GM23338 (cell line): ENCODE results near the gene PPP6R1. TPM values are rescaled to one million over a fixed set of nuclear protein-coding genes. Genes with fewer than 3 reads are reported as not detected.
A peak's percentile ranks its signal among the peaks of the same experiment; 100 is the strongest.

Source experiments
- ATAC-seq: fragments of 200-7000 bp; cut with Tn5 transposase; 3 replicates; pipeline ENCODE4 v1.9.1; 2020
- DNase-seq: peaks from one replicate; pipeline ENCODE4 v3.0.0-alpha.2; 2015; ENCODE audit warnings: low spot score
- H2AFZ ChIP-seq: fragments of 200-600 bp; sonication (generic); 2 replicates; pipeline ENCODE4 v1.8.0; 2016; ENCODE audit warnings: antibody characterized with exemption, mild to moderate bottlenecking, moderate library complexity
- H3F3A ChIP-seq: fragments of 200-600 bp; sonication (generic); replicated peaks from 2 replicates; pipeline ENCODE4 v1.8.0; 2017; ENCODE audit warnings: antibody characterized with exemption, mixed run types, low read depth
- H3K27ac ChIP-seq: fragments of 200-600 bp; sonication (generic); 2 replicates; pipeline ENCODE4 v1.6.1; 2016; ENCODE audit warnings: low read depth
- H3K27me3 ChIP-seq: fragments of 200-600 bp; sonication (generic); 2 replicates; pipeline ENCODE4 v1.8.0; 2016; ENCODE audit warnings: mild to moderate bottlenecking, mixed run types, moderate library complexity; ENCODE audit not compliant: insufficient read depth
- H3K36me3 ChIP-seq: fragments of 200-600 bp; sonication (generic); 2 replicates; pipeline ENCODE4 v1.8.0; 2016; ENCODE audit warnings: mild to moderate bottlenecking; ENCODE audit not compliant: insufficient read depth
- H3K4me1 ChIP-seq: fragments of 200-600 bp; sonication (generic); 2 replicates; pipeline ENCODE4 v1.8.0; 2016; ENCODE audit warnings: mild to moderate bottlenecking, moderate library complexity; ENCODE audit not compliant: insufficient read depth
- H3K4me2 ChIP-seq: fragments of 200-600 bp; sonication (generic); 2 replicates; pipeline ENCODE4 v1.7.1; 2017; ENCODE audit warnings: mixed run types
- H3K4me3 ChIP-seq: fragments of 200-600 bp; sonication (generic); 2 replicates; pipeline ENCODE4 v1.6.1; 2016; ENCODE audit warnings: mixed run types
- H3K79me2 ChIP-seq: fragments of 200-600 bp; sonication (generic); replicated peaks from 2 replicates; pipeline ENCODE4 v1.8.0; 2017; ENCODE audit warnings: mild to moderate bottlenecking; ENCODE audit not compliant: insufficient read depth
- H3K9me2 ChIP-seq: fragments of 200-600 bp; sonication (generic); 2 replicates; pipeline ENCODE4 v1.8.0; 2017; ENCODE audit not compliant: insufficient read depth
- H4K20me1 ChIP-seq: fragments of 200-600 bp; sonication (generic); replicated peaks from 2 replicates; pipeline ENCODE4 v1.8.0; 2017; ENCODE audit warnings: mild to moderate bottlenecking; ENCODE audit not compliant: insufficient read depth
- H3K27ac Mint-ChIP-seq: 2 replicates; pipeline ENCODE4 v1.8.0; 2020; ENCODE audit warnings: inconsistent platforms, mild to moderate bottlenecking, moderate library complexity, mixed read lengths
- H3K27me3 Mint-ChIP-seq: 3 replicates; pipeline ENCODE4 v1.8.0; 2022; ENCODE audit warnings: low read depth, mild to moderate bottlenecking, moderate library complexity, mixed read lengths, inconsistent platforms; ENCODE audit not compliant: insufficient read depth, poor library complexity
- H3K36me3 Mint-ChIP-seq: 3 replicates; pipeline ENCODE4 v1.8.0; 2021; ENCODE audit warnings: low read depth, mild to moderate bottlenecking, inconsistent platforms, moderate library complexity, mixed read lengths
- H3K4me1 Mint-ChIP-seq: 3 replicates; pipeline ENCODE4 v1.8.0; 2020; ENCODE audit warnings: mild to moderate bottlenecking, inconsistent platforms, mixed read lengths
- H3K4me3 Mint-ChIP-seq: 3 replicates; pipeline ENCODE4 v1.8.0; 2021; ENCODE audit warnings: moderate library complexity, mild to moderate bottlenecking, inconsistent platforms, mixed read lengths
- H3K9me3 Mint-ChIP-seq: 3 replicates; pipeline ENCODE4 v1.8.0; 2020; ENCODE audit warnings: moderate library complexity, mild to moderate bottlenecking, inconsistent platforms, mixed read lengths
- CREB1 ChIP-seq: fragments of 250-450 bp; sonication (Bioruptor Pico); IDR thresholded peaks from 2 replicates; pipeline ENCODE4 v1.5.0; 2020; ENCODE audit warnings: low read depth, mild to moderate bottlenecking, moderate library complexity
- EZH2 ChIP-seq: fragments of 200-600 bp; sonication (generic); IDR thresholded peaks from one replicate; pipeline ENCODE4 v1.8.0; 2017; ENCODE audit warnings: antibody characterized with exemption, mild to moderate bottlenecking, low read depth; ENCODE audit not compliant: unreplicated experiment
- EZH2phosphoT487 ChIP-seq: fragments of 200-600 bp; sonication (generic); IDR thresholded peaks from one replicate; pipeline ENCODE4 v1.8.1; 2018; ENCODE audit warnings: antibody characterized with exemption; ENCODE audit not compliant: unreplicated experiment
- NANOG ChIP-seq: IDR thresholded peaks from 2 replicates; pipeline ENCODE4 v1.6.1; 2016; ENCODE audit warnings: antibody characterized with exemption, borderline replicate concordance
- REST ChIP-seq: IDR thresholded peaks from one replicate; pipeline ENCODE4 v1.6.1; 2018; ENCODE audit warnings: antibody characterized with exemption; ENCODE audit not compliant: unreplicated experiment
- STAT1 ChIP-seq: IDR thresholded peaks from one replicate; pipeline ENCODE4 v1.6.1; 2016; ENCODE audit warnings: antibody characterized with exemption; ENCODE audit not compliant: unreplicated experiment
- ZNF114 ChIP-seq: fragments of 250-450 bp; sonication (Bioruptor Pico); IDR thresholded peaks from 2 replicates; pipeline ENCODE4 v1.5.0; 2020; ENCODE audit warnings: mild to moderate bottlenecking, moderate library complexity
- ZNF331 ChIP-seq: fragments of 250-450 bp; sonication (Bioruptor Pico); IDR thresholded peaks from 2 replicates; pipeline ENCODE4 v1.5.0; 2020; ENCODE audit warnings: low read depth, mild to moderate bottlenecking, moderate library complexity
- ZNF462 ChIP-seq: fragments of 250-450 bp; sonication (Bioruptor Pico); IDR thresholded peaks from 2 replicates; pipeline ENCODE4 v1.5.0; 2020; ENCODE audit warnings: mild to moderate bottlenecking, moderate library complexity
- polyA plus RNA-seq: library from polyadenylated mRNA; unstranded; fragments of >200 nt; fragmentation: Nextera tagmentation; extraction: Ambion mirVana; gene quantifications from 2 replicates; pipeline ENCODE4 v1.2.1, GENCODE V29; 2016
- total RNA-seq: library from RNA; depleted of rRNA; stranded (reverse); fragments of >200 nt; shearing (Covaris generic); gene quantifications from 2 replicates; pipeline ENCODE4 v1.2.3, GENCODE V29; 2014

The PPP6R1 gene
- total and polyA plus RNA-seq, 2 experiments from 2014 or later, result 22.2 to 70.8 TPM

GRCh38 chr19:55199620-55200204, 59.1 kb downstream of the PPP6R1 start (continued):
- TF ChIP-seq ZNF462 (CRISPR knock-in tag), result no peak
- TF ChIP-seq EZH2phosphoT487, result no peak
- TF ChIP-seq ZNF331, result no peak
- TF ChIP-seq EZH2, result no peak
- no peak for TF ChIP-seq ZNF114 (CRISPR knock-in tag)
- no peak for TF ChIP-seq NANOG
- no peak for TF ChIP-seq CREB1 (CRISPR knock-in tag)
- TF ChIP-seq STAT1, result no peak

- Mint-ChIP-seq H3K9me3 (no peaks in the 10 kb centered on the region), H3K36me3 (no peaks in the 10 kb centered on the region; the same call in 2 of the 3 replicates), H3K27ac (no peak overlapping the region), H3K4me1 (no peaks in the 10 kb centered on the region), H3K27me3 (peaks cover 9% of the 10 kb centered on the region), H3K4me3 (no peak overlapping the region)
- Histone ChIP-seq H3K9me2 (peaks cover 7% of the 10 kb centered on the region; the same call in 1 of the 2 replicates), H3K4me1 (no peaks in the 10 kb centered on the region), H3K4me3 (no peak overlapping the region), H2AFZ (no peak overlapping the region), H3F3A (no peaks in the 10 kb centered on the region), H4K20me1 (no peaks in the 10 kb centered on the region), H3K36me3 (no peaks in the 10 kb centered on the region), H3K79me2 (no peaks in the 10 kb centered on the region), H3K27ac (no peak overlapping the region), H3K4me2 (no peak overlapping the region), H3K27me3 (no peaks in the 10 kb centered on the region)
- ATAC-seq (peak; percentile 63), DNase-seq (no peak)
- peak; percentile 73 for TF ChIP-seq REST
Measured at GRCh38 chr19:55198651-55199050, 60.2 kb downstream of the PPP6R1 start.
